WTC11 (cell line): ENCODE measurements around the gene KIAA0930. TPM values are rescaled to one million over a fixed set of nuclear protein-coding genes. Genes with fewer than 3 reads are reported as not detected.

Source experiments
- ATAC-seq: fragments of 200-7000 bp; cut with Tn5 transposase; 2 replicates; pipeline ENCODE4 v1.10.0; 2021; ENCODE audit warnings: mild to moderate bottlenecking, moderate library complexity
- CTCF ChIA-PET: fragments of 300-600 bp; sonication (Branson Sonifier 250); formaldehyde crosslinking; loops from one replicate; lab custom pipeline; 2021; ENCODE audit warnings: antibody characterized with exemption; lab: Charles Lee
- POLR2A ChIA-PET: fragments of 350-600 bp; sonication (Branson Sonifier 250); formaldehyde crosslinking; loops from one replicate; lab custom pipeline; 2021; ENCODE audit warnings: antibody characterized with exemption; lab: Charles Lee
- DNase-seq: peaks from one replicate; pipeline ENCODE4 v3.0.0; 2021; ENCODE audit warnings: low spot score
- H3K27ac Mint-ChIP-seq: 2 replicates; pipeline ENCODE4 v1.8.0; 2021; ENCODE audit warnings: mixed read lengths
- H3K27me3 Mint-ChIP-seq: 2 replicates; pipeline ENCODE4 v1.8.0; 2021; ENCODE audit warnings: low read depth, mild to moderate bottlenecking, moderate library complexity, mixed read lengths
- H3K36me3 Mint-ChIP-seq: 2 replicates; pipeline ENCODE4 v1.8.0; 2021; ENCODE audit warnings: mixed read lengths
- H3K4me1 Mint-ChIP-seq: 2 replicates; pipeline ENCODE4 v1.8.0; 2022; ENCODE audit warnings: mixed read lengths
- H3K4me3 Mint-ChIP-seq: 2 replicates; pipeline ENCODE4 v1.8.0; 2021; ENCODE audit warnings: mild to moderate bottlenecking, moderate library complexity, mixed read lengths
- H3K9me3 Mint-ChIP-seq: 2 replicates; pipeline ENCODE4 v1.8.0; 2021; ENCODE audit warnings: mixed read lengths
- ELF4 ChIP-seq: sonication (generic); formaldehyde crosslinking; IDR thresholded peaks from 2 replicates; pipeline ENCODE4 v1.8.1; 2022; ENCODE audit warnings: low read depth, mild to moderate bottlenecking, moderate library complexity, missing genetic modification reagents
- ESRRA ChIP-seq: sonication (generic); formaldehyde crosslinking; IDR thresholded peaks from 2 replicates; pipeline ENCODE4 v1.8.1; 2022; ENCODE audit warnings: mild to moderate bottlenecking, missing genetic modification reagents, borderline replicate concordance
- GRHL2 ChIP-seq: fragments of 250-450 bp; sonication (Bioruptor Pico); IDR thresholded peaks from 2 replicates; pipeline ENCODE4 v1.8.0; 2022; ENCODE audit warnings: mild to moderate bottlenecking, moderate library complexity; ENCODE audit not compliant: insufficient replicate concordance, severe bottlenecking
- GTF2I ChIP-seq: fragments of 250-450 bp; sonication (Bioruptor Pico); conservative IDR thresholded peaks from 2 replicates; pipeline ENCODE4 v1.4.0; 2021; ENCODE audit warnings: mild to moderate bottlenecking
- HMGA2 ChIP-seq: fragments of 250-450 bp; sonication (Bioruptor Pico); IDR thresholded peaks from 2 replicates; pipeline ENCODE4 v1.4.0; 2021; ENCODE audit warnings: mild to moderate bottlenecking, moderate library complexity
- KAT7 ChIP-seq: sonication (generic); formaldehyde crosslinking; IDR thresholded peaks from 2 replicates; pipeline ENCODE4 v1.8.1; 2023; ENCODE audit warnings: missing genetic modification reagents, mild to moderate bottlenecking, borderline replicate concordance
- MXD4 ChIP-seq: fragments of 250-450 bp; sonication (Bioruptor Pico); IDR thresholded peaks from 2 replicates; pipeline ENCODE4 v1.8.0; 2021; ENCODE audit warnings: mild to moderate bottlenecking, moderate library complexity, borderline replicate concordance
- MYBL2 ChIP-seq: sonication (generic); formaldehyde crosslinking; IDR thresholded peaks from 2 replicates; pipeline ENCODE4 v1.8.1; 2023; ENCODE audit warnings: mild to moderate bottlenecking, moderate library complexity, missing genetic modification reagents
- NFE2L1 ChIP-seq: sonication (generic); formaldehyde crosslinking; IDR thresholded peaks from 2 replicates; pipeline ENCODE4 v1.8.1; 2023; ENCODE audit warnings: missing genetic modification reagents
- NFYB ChIP-seq: sonication (generic); formaldehyde crosslinking; conservative IDR thresholded peaks from 2 replicates; pipeline ENCODE4 v1.8.0; 2022; ENCODE audit warnings: low read depth, missing genetic modification reagents
- OVOL2 ChIP-seq: fragments of 250-450 bp; sonication (Bioruptor Pico); IDR thresholded peaks from 2 replicates; pipeline ENCODE4 v1.9.0; 2021; ENCODE audit warnings: mild to moderate bottlenecking, borderline replicate concordance
- SP1 ChIP-seq: sonication (generic); formaldehyde crosslinking; conservative IDR thresholded peaks from 2 replicates; pipeline ENCODE4 v1.8.1; 2022; ENCODE audit warnings: missing genetic modification reagents
- ZNF219 ChIP-seq: sonication (generic); formaldehyde crosslinking; IDR thresholded peaks from 2 replicates; pipeline ENCODE4 v1.8.0; 2023; ENCODE audit warnings: missing genetic modification reagents, mild to moderate bottlenecking, borderline replicate concordance
- ZNF317 ChIP-seq: sonication (generic); formaldehyde crosslinking; IDR thresholded peaks from 2 replicates; pipeline ENCODE4 v1.8.1; 2023; ENCODE audit warnings: low read depth, mild to moderate bottlenecking, moderate library complexity, missing genetic modification reagents, borderline replicate concordance
- ZNF396 ChIP-seq: fragments of 250-450 bp; sonication (Bioruptor Pico); IDR thresholded peaks from 2 replicates; pipeline ENCODE4 v1.8.0; 2021; ENCODE audit warnings: mild to moderate bottlenecking, moderate library complexity, borderline replicate concordance
- ZNF416 ChIP-seq: fragments of 250-450 bp; sonication (Bioruptor Pico); IDR thresholded peaks from 2 replicates; pipeline ENCODE4 v1.9.0; 2021; ENCODE audit warnings: mild to moderate bottlenecking, inconsistent platforms
- total RNA-seq: library from RNA; stranded (reverse); gene quantifications from 3 replicates; pipeline ENCODE4 v1.2.3, GENCODE V29; 2021
- TF ChIP-seq, protein P1 (sequence below): sonication (generic); formaldehyde crosslinking; IDR thresholded peaks from 2 replicates; pipeline ENCODE4 v1.8.1; 2023; ENCODE audit warnings: mild to moderate bottlenecking, missing genetic modification reagents
- TF ChIP-seq, protein P2 (sequence below): sonication (generic); formaldehyde crosslinking; IDR thresholded peaks from 2 replicates; pipeline ENCODE4 v1.8.0; 2022; ENCODE audit warnings: mild to moderate bottlenecking, missing genetic modification reagents
- TF ChIP-seq, protein P3 (sequence below): sonication (generic); formaldehyde crosslinking; IDR thresholded peaks from 2 replicates; pipeline ENCODE4 v1.8.1; 2022; ENCODE audit warnings: low read depth, mild to moderate bottlenecking, moderate library complexity, missing genetic modification reagents, borderline replicate concordance
- TF ChIP-seq, protein P4 (sequence below): fragments of 250-450 bp; sonication (Bioruptor Pico); IDR thresholded peaks from 2 replicates; pipeline ENCODE4 v1.9.0; 2021; ENCODE audit warnings: mild to moderate bottlenecking
- TF ChIP-seq, protein P5 (sequence below): fragments of 250-450 bp; sonication (Bioruptor Pico); IDR thresholded peaks from 2 replicates; pipeline ENCODE4 v1.9.0; 2021; ENCODE audit warnings: moderate library complexity, mild to moderate bottlenecking, inconsistent platforms, borderline replicate concordance
- TF ChIP-seq, protein P6 (sequence below): sonication (generic); formaldehyde crosslinking; IDR thresholded peaks from 2 replicates; pipeline ENCODE4 v1.8.1; 2023; ENCODE audit warnings: mild to moderate bottlenecking, missing genetic modification reagents, moderate library complexity
- TF ChIP-seq, protein P7 (sequence below): sonication (generic); formaldehyde crosslinking; IDR thresholded peaks from 2 replicates; pipeline ENCODE4 v1.8.1; 2023; ENCODE audit warnings: mild to moderate bottlenecking, missing genetic modification reagents, borderline replicate concordance
- TF ChIP-seq, protein P8 (sequence below): sonication (generic); formaldehyde crosslinking; conservative IDR thresholded peaks from 2 replicates; pipeline ENCODE4 v1.8.1; 2022; ENCODE audit warnings: mild to moderate bottlenecking, missing genetic modification reagents

The KIAA0930 gene
- total RNA-seq, 1 experiment from 2014 or later: 62.1 TPM

DNA sequence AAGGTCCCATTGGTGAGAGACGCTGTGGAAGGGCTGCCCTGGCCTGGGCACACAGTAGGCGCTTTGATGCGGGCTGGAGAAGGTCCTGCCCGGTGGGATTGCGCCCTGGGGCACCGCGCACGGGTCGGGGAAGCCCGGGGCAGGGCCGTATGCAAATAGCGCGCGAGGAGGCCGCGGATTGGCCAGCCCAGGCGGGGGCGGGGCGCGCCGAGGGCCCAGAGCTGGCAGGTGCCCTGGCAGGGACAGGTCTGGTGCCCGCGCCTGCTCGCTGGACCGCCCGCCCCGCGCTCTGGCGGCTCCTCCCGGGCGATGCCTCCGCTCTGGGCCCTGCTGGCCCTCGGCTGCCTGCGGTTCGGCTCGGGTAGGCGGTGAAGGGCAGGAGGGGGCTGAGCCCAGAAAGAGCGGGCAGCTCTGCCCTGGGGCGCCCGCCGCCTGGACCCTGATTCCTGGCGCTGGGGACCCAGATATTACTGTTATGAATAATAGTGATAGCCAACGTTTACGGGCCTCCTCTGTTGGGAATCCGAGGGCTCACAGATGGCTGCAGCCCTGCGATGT is 44.1 kb upstream of the KIAA0930 start, which contains the start of gene UPK3A:
Gene UPK3A (plus strand): TSS at position 245 of the 558 bp plus-strand sequence. CDS start 65 bp downstream, at position 310.
- Mint-ChIP-seq H3K4me3 (peak within 1 kb of the TSS; percentile 76), H3K27me3 (peaks cover 58% of the 10 kb centered on the region), H3K4me1 (peaks cover 11% of the 10 kb centered on the region), H3K9me3 (no peaks in the 10 kb centered on the region), H3K27ac (no peak within 1 kb of the TSS), H3K36me3 (no peaks in the 10 kb centered on the region)
- ChIA-PET CTCF (interaction anchor here (0.6 to 1.8 kb wide), 10 partner anchors 17 to 269 kb away, joined by 3 to 6 read pairs (median 4); no protein-coding TSS in a partner anchor), POLR2A (no interaction called here)
- peak; percentile 86 for DNase-seq
- peak; percentile 95 for ATAC-seq
- TF ChIP-seq NFYB: 0 out of 2 replicates have a peak, but pooled peaks have one; percentile 44
- TF ChIP-seq, protein P1, sequence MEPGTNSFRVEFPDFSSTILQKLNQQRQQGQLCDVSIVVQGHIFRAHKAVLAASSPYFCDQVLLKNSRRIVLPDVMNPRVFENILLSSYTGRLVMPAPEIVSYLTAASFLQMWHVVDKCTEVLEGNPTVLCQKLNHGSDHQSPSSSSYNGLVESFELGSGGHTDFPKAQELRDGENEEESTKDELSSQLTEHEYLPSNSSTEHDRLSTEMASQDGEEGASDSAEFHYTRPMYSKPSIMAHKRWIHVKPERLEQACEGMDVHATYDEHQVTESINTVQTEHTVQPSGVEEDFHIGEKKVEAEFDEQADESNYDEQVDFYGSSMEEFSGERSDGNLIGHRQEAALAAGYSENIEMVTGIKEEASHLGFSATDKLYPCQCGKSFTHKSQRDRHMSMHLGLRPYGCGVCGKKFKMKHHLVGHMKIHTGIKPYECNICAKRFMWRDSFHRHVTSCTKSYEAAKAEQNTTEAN: no peak
- TF ChIP-seq SP1: peak; percentile 81
- peak; percentile 38; the same call in 1 of the 2 replicates for TF ChIP-seq NFE2L1 (CRISPR knock-in tag)
- TF ChIP-seq, protein P2, sequence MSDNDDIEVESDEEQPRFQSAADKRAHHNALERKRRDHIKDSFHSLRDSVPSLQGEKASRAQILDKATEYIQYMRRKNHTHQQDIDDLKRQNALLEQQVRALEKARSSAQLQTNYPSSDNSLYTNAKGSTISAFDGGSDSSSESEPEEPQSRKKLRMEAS (CRISPR knock-in tag): peak; percentile 5; the same call in 1 of the 2 replicates
- no peak for TF ChIP-seq MXD4 (CRISPR knock-in tag)

DNA sequence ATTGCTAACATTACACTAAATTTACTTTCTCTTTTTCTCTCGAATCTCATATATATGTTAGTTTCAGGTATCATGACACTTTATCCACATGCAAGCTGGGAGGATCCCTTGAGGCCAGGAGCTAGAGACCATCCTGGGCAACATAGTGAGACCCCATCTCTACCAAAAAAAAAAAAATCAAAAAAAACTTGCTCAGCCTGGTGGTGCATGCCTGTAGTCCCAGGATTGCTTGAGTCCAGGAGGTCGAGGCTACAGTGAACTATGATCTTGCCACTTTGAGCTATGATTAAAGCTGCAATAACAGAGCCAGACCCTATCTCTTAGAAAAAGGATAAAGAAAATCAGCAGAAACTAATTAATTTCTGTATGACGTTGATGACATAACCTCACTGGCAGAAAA is 40.3 kb upstream of the KIAA0930 start:
- TF ChIP-seq KAT7 (CRISPR knock-in tag) (no peak), MYBL2 (CRISPR knock-in tag) (no peak), ZNF219 (CRISPR knock-in tag) (no peak), NFE2L1 (CRISPR knock-in tag) (no peak), GTF2I (no peak), HMGA2 (CRISPR knock-in tag) (no peak), OVOL2 (CRISPR knock-in tag) (no peak), GRHL2 (no peak), ELF4 (CRISPR knock-in tag) (no peak)
- DNase-seq (no peak), ATAC-seq (no peak)
- Mint-ChIP-seq H3K4me3 (no peak overlapping the region), H3K9me3 (no peaks in the 10 kb centered on the region), H3K4me1 (peaks cover 10% of the 10 kb centered on the region), H3K27me3 (peaks cover 47% of the 10 kb centered on the region), H3K36me3 (no peaks in the 10 kb centered on the region), H3K27ac (no peak overlapping the region)
- POLR2A ChIA-PET: no interaction called here
- CTCF ChIA-PET: no interaction called here

DNA sequence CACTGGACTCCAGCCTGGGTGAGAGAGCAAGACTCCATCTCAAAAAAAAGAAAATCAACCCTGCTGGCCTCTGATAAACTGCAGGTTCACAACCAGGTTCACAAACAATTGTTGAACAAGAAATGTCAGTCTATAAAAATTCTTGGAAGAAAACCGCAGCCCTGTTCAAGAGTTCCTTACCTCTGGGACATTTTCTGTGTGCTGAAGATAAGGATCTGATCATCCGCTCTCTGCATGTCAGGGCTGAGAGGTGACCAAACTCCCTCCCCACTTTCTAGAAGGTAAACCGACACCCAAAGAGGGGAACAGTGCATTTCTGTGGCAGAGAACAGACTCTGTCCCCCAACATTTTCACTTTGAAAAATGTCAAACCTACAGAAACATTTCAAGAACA is 39.9 kb upstream of the KIAA0930 start:
- ChIA-PET CTCF (no interaction called here), POLR2A (interaction anchor here (0.6 kb wide), 1 partner anchor 41 kb away, joined by 4 read pairs; no protein-coding TSS in a partner anchor)
- Mint-ChIP-seq H3K4me1 (peaks cover 7% of the 10 kb centered on the region), H3K4me3 (no peak overlapping the region), H3K27ac (no peak overlapping the region), H3K27me3 (peaks cover 43% of the 10 kb centered on the region), H3K9me3 (no peaks in the 10 kb centered on the region), H3K36me3 (no peaks in the 10 kb centered on the region)
- ATAC-seq (no peak), DNase-seq (no peak)
- TF ChIP-seq ZNF317 (CRISPR knock-in tag): no peak
- TF ChIP-seq, protein P3, sequence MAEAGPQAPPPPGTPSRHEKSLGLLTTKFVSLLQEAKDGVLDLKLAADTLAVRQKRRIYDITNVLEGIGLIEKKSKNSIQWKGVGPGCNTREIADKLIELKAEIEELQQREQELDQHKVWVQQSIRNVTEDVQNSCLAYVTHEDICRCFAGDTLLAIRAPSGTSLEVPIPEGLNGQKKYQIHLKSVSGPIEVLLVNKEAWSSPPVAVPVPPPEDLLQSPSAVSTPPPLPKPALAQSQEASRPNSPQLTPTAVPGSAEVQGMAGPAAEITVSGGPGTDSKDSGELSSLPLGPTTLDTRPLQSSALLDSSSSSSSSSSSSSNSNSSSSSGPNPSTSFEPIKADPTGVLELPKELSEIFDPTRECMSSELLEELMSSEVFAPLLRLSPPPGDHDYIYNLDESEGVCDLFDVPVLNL (CRISPR knock-in tag): no peak
- TF ChIP-seq, protein P4, sequence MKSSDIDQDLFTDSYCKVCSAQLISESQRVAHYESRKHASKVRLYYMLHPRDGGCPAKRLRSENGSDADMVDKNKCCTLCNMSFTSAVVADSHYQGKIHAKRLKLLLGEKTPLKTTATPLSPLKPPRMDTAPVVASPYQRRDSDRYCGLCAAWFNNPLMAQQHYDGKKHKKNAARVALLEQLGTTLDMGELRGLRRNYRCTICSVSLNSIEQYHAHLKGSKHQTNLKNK (CRISPR knock-in tag): no peak
- no peak for TF ChIP-seq HMGA2 (CRISPR knock-in tag)
- TF ChIP-seq, protein P5, sequence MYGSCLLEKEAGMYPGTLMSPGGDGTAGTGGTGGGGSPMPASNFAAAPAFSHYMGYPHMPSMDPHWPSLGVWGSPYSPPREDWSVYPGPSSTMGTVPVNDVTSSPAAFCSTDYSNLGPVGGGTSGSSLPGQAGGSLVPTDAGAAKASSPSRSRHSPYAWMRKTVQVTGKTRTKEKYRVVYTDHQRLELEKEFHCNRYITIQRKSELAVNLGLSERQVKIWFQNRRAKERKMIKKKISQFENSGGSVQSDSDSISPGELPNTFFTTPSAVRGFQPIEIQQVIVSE: no peak
- TF ChIP-seq, protein P6, sequence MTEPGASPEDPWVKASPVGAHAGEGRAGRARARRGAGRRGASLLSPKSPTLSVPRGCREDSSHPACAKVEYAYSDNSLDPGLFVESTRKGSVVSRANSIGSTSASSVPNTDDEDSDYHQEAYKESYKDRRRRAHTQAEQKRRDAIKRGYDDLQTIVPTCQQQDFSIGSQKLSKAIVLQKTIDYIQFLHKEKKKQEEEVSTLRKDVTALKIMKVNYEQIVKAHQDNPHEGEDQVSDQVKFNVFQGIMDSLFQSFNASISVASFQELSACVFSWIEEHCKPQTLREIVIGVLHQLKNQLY (CRISPR knock-in tag): no peak
- no peak for TF ChIP-seq ZNF396 (CRISPR knock-in tag)
- TF ChIP-seq, protein P7, sequence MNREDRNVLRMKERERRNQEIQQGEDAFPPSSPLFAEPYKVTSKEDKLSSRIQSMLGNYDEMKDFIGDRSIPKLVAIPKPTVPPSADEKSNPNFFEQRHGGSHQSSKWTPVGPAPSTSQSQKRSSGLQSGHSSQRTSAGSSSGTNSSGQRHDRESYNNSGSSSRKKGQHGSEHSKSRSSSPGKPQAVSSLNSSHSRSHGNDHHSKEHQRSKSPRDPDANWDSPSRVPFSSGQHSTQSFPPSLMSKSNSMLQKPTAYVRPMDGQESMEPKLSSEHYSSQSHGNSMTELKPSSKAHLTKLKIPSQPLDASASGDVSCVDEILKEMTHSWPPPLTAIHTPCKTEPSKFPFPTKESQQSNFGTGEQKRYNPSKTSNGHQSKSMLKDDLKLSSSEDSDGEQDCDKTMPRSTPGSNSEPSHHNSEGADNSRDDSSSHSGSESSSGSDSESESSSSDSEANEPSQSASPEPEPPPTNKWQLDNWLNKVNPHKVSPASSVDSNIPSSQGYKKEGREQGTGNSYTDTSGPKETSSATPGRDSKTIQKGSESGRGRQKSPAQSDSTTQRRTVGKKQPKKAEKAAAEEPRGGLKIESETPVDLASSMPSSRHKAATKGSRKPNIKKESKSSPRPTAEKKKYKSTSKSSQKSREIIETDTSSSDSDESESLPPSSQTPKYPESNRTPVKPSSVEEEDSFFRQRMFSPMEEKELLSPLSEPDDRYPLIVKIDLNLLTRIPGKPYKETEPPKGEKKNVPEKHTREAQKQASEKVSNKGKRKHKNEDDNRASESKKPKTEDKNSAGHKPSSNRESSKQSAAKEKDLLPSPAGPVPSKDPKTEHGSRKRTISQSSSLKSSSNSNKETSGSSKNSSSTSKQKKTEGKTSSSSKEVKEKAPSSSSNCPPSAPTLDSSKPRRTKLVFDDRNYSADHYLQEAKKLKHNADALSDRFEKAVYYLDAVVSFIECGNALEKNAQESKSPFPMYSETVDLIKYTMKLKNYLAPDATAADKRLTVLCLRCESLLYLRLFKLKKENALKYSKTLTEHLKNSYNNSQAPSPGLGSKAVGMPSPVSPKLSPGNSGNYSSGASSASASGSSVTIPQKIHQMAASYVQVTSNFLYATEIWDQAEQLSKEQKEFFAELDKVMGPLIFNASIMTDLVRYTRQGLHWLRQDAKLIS: no peak
- TF ChIP-seq ESRRA (CRISPR knock-in tag): no peak
- no peak for TF ChIP-seq ZNF416 (CRISPR knock-in tag)
- TF ChIP-seq, protein P8, sequence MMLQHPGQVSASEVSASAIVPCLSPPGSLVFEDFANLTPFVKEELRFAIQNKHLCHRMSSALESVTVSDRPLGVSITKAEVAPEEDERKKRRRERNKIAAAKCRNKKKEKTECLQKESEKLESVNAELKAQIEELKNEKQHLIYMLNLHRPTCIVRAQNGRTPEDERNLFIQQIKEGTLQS (CRISPR knock-in tag): no peak
